Measurements from ENCODE around the gene ZNF581.

The ZNF581 gene

GRCh38 chr19:55683449-55684261 is 40.2 kb downstream of the ZNF581 start:
- no peak for DNase-seq

- DNase-seq, result no peak
These were observed 41.7 kb downstream of the ZNF581 start for GRCh38 chr19:55684946-55685681.

- no peak for DNase-seq
These were observed 42.3 kb downstream of the ZNF581 start for GRCh38 chr19:55685776-55686175.

GRCh38 chr19:55686311-55687050 is 43.0 kb downstream of the ZNF581 start:
- no peak for DNase-seq

- DNase-seq, result no peak
These were observed 44.1 kb downstream of the ZNF581 start for GRCh38 chr19:55687281-55688201.

- no peak for DNase-seq
These were observed 45.2 kb downstream of the ZNF581 start for GRCh38 chr19:55688422-55689218.

GRCh38 chr19:55689411-55690108 is 46.1 kb downstream of the ZNF581 start:
- no peak for DNase-seq

- no peak for DNase-seq
These were observed 46.8 kb downstream of the ZNF581 start for GRCh38 chr19:55690109-55690768.

GRCh38 chr19:55690769-55691545 is 47.5 kb downstream of the ZNF581 start:
- DNase-seq, result no peak

GRCh38 chr19:55691561-55692481 is 48.4 kb downstream of the ZNF581 start:
- DNase-seq, result no peak

GRCh38 chr19:55692681-55693081 is 49.2 kb downstream of the ZNF581 start:
- no peak for DNase-seq

- no peak for DNase-seq
These were observed 50.0 kb downstream of the ZNF581 start for GRCh38 chr19:55693336-55693974.

GRCh38 chr19:55694241-55694655 is 50.8 kb downstream of the ZNF581 start:
- no peak for DNase-seq

GRCh38 chr19:55694656-55695491 is 51.4 kb downstream of the ZNF581 start:
- DNase-seq, result no peak
